SK-N-SH treated with all-trans-retinoic acid at 6 μM for 48 hours (cell line): Measurements from ENCODE around the gene GABRG1.

Experiments
- ARNTL ChIP-seq: fragments of 450-650 bp; formaldehyde crosslinking; IDR thresholded peaks from 2 replicates; pipeline ENCODE4 v1.5.0; 2020; ENCODE audit warnings: low read depth, mild to moderate bottlenecking, moderate library complexity, borderline replicate concordance
- BACH2 ChIP-seq: fragments of 250-450 bp; sonication (Bioruptor Pico); IDR thresholded peaks from 2 replicates; pipeline ENCODE4 v1.9.0; 2021; ENCODE audit warnings: mild to moderate bottlenecking, borderline replicate concordance
- CSDC2 ChIP-seq: fragments of 250-450 bp; sonication (Bioruptor Pico); IDR thresholded peaks from 2 replicates; pipeline ENCODE4 v1.5.0; 2020; ENCODE audit warnings: mild to moderate bottlenecking, moderate library complexity
- GLIS3 ChIP-seq: fragments of 250-450 bp; sonication (Bioruptor Pico); IDR thresholded peaks from 2 replicates; pipeline ENCODE4 v1.5.0; 2020; ENCODE audit warnings: mild to moderate bottlenecking, moderate library complexity
- ISL1 ChIP-seq: fragments of 250-450 bp; sonication (Bioruptor Pico); IDR thresholded peaks from 2 replicates; pipeline ENCODE4 v2.1.2; 2022; ENCODE audit warnings: mild to moderate bottlenecking, moderate library complexity
- OSR1 ChIP-seq: fragments of 250-450 bp; sonication (Bioruptor Pico); IDR thresholded peaks from 2 replicates; pipeline ENCODE4 v1.8.0; 2022; ENCODE audit warnings: moderate library complexity, mild to moderate bottlenecking, inconsistent platforms
- RARB ChIP-seq: fragments of 250-450 bp; sonication (Bioruptor Pico); IDR thresholded peaks from 2 replicates; pipeline ENCODE4 v1.8.0; 2021; ENCODE audit warnings: mild to moderate bottlenecking, moderate library complexity
- ZC3H10 ChIP-seq: fragments of 250-450 bp; sonication (Bioruptor Pico); IDR thresholded peaks from 2 replicates; pipeline ENCODE4 v1.5.1; 2021; ENCODE audit warnings: mild to moderate bottlenecking, moderate library complexity
- ZFP3 ChIP-seq: fragments of 250-450 bp; sonication (Bioruptor Pico); IDR thresholded peaks from 2 replicates; pipeline ENCODE4 v1.5.0; 2020; ENCODE audit warnings: mild to moderate bottlenecking, moderate library complexity
- ZNF565 ChIP-seq: fragments of 450-650 bp; formaldehyde crosslinking; conservative IDR thresholded peaks from 2 replicates; pipeline ENCODE4 v1.5.0; 2020; ENCODE audit warnings: low read depth, mild to moderate bottlenecking, moderate library complexity
- TF ChIP-seq, protein P1 (sequence below): fragments of 250-450 bp; sonication (Bioruptor Pico); IDR thresholded peaks from 2 replicates; pipeline ENCODE4 v1.8.0; 2021; ENCODE audit warnings: low read depth, mild to moderate bottlenecking, moderate library complexity, borderline replicate concordance
- TF ChIP-seq, protein P2 (sequence below): fragments of 250-450 bp; sonication (Bioruptor Pico); IDR thresholded peaks from 2 replicates; pipeline ENCODE4 v1.5.1; 2021; ENCODE audit warnings: mild to moderate bottlenecking, moderate library complexity
- TF ChIP-seq, protein P3 (sequence below): fragments of 250-450 bp; sonication (Bioruptor Pico); IDR thresholded peaks from 2 replicates; pipeline ENCODE4 v1.5.1; 2020; ENCODE audit warnings: low read depth, mild to moderate bottlenecking, moderate library complexity
- TF ChIP-seq, protein P4 (sequence below): fragments of 250-450 bp; sonication (Bioruptor Pico); IDR thresholded peaks from 2 replicates; pipeline ENCODE4 v1.8.0; 2020; ENCODE audit warnings: mild to moderate bottlenecking, moderate library complexity, borderline replicate concordance

DNA sequence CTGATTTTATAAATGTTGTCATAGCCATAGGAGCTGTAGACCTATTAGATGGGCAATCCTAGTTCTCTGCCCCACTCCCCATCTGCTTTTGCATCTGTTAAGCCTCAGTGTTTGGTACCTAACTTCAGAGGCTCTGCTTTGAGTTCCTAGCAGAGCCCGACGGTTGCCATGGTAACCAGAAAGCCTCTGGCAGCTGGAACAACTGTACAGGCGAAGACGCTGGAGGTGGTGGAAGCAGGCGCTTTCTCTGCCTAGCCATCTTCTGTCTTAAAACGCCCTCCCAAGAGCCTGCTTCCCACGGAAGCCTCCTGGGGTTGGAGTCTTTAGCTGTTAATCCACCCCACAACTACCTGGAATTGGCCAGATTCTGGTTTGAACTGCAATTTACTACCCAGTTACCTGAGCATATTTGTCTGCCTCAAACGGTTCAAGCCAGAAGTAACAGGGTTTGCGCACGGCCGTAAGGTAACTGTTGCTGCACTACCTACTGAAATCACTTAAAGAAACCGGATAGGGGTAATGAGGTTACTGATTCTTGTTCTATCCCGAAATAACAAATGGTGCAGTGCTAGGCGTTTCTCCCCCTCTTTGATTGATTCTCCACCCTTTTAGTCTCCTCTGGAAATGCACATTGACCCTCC, 1.0 kb upstream of the GABRG1 start:
- TF ChIP-seq ARNTL (CRISPR knock-in tag) (no peak), ISL1 (no peak), ZNF565 (CRISPR knock-in tag) (no peak), GLIS3 (no peak), BACH2 (CRISPR knock-in tag) (no peak), RARB (CRISPR knock-in tag) (no peak), OSR1 (CRISPR knock-in tag) (no peak), ZFP3 (CRISPR knock-in tag) (no peak), CSDC2 (CRISPR knock-in tag) (no peak), ZC3H10 (CRISPR knock-in tag) (no peak)
- TF ChIP-seq, protein P1, sequence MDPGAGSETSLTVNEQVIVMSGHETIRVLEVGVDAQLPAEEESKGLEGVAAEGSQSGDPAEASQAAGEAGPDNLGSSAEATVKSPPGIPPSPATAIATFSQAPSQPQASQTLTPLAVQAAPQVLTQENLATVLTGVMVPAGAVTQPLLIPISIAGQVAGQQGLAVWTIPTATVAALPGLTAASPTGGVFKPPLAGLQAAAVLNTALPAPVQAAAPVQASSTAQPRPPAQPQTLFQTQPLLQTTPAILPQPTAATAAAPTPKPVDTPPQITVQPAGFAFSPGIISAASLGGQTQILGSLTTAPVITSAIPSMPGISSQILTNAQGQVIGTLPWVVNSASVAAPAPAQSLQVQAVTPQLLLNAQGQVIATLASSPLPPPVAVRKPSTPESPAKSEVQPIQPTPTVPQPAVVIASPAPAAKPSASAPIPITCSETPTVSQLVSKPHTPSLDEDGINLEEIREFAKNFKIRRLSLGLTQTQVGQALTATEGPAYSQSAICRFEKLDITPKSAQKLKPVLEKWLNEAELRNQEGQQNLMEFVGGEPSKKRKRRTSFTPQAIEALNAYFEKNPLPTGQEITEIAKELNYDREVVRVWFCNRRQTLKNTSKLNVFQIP (CRISPR knock-in tag) = no peak
- TF ChIP-seq, protein P2, sequence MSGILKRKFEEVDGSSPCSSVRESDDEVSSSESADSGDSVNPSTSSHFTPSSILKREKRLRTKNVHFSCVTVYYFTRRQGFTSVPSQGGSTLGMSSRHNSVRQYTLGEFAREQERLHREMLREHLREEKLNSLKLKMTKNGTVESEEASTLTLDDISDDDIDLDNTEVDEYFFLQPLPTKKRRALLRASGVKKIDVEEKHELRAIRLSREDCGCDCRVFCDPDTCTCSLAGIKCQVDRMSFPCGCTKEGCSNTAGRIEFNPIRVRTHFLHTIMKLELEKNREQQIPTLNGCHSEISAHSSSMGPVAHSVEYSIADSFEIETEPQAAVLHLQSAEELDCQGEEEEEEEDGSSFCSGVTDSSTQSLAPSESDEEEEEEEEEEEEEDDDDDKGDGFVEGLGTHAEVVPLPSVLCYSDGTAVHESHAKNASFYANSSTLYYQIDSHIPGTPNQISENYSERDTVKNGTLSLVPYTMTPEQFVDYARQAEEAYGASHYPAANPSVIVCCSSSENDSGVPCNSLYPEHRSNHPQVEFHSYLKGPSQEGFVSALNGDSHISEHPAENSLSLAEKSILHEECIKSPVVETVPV (CRISPR knock-in tag) = no peak
- TF ChIP-seq, protein P3, sequence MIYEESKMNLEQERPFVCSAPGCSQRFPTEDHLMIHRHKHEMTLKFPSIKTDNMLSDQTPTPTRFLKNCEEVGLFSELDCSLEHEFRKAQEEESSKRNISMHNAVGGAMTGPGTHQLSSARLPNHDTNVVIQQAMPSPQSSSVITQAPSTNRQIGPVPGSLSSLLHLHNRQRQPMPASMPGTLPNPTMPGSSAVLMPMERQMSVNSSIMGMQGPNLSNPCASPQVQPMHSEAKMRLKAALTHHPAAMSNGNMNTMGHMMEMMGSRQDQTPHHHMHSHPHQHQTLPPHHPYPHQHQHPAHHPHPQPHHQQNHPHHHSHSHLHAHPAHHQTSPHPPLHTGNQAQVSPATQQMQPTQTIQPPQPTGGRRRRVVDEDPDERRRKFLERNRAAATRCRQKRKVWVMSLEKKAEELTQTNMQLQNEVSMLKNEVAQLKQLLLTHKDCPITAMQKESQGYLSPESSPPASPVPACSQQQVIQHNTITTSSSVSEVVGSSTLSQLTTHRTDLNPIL = no peak
- TF ChIP-seq, protein P4, sequence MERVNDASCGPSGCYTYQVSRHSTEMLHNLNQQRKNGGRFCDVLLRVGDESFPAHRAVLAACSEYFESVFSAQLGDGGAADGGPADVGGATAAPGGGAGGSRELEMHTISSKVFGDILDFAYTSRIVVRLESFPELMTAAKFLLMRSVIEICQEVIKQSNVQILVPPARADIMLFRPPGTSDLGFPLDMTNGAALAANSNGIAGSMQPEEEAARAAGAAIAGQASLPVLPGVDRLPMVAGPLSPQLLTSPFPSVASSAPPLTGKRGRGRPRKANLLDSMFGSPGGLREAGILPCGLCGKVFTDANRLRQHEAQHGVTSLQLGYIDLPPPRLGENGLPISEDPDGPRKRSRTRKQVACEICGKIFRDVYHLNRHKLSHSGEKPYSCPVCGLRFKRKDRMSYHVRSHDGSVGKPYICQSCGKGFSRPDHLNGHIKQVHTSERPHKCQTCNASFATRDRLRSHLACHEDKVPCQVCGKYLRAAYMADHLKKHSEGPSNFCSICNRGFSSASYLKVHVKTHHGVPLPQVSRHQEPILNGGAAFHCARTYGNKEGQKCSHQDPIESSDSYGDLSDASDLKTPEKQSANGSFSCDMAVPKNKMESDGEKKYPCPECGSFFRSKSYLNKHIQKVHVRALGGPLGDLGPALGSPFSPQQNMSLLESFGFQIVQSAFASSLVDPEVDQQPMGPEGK (CRISPR knock-in tag) = no peak
